DOHH2 (cell line): ENCODE measurements around the gene AHSP.

Experiments
- H3F3A ChIP-seq: fragments of 200-600 bp; sonication (generic), shearing (Covaris generic); 2 replicates; pipeline ENCODE4 v1.6.0; 2016; ENCODE audit warnings: antibody characterized with exemption, mild to moderate bottlenecking; ENCODE audit not compliant: control insufficient read depth, insufficient read depth
- H3K27ac ChIP-seq: fragments of 200-600 bp; sonication (generic); 2 replicates; pipeline ENCODE4 v1.5.1; 2014; ENCODE audit warnings: low read depth, mild to moderate bottlenecking, low read length, moderate library complexity
- H3K27me3 ChIP-seq: fragments of 200-600 bp; sonication (generic); 2 replicates; pipeline ENCODE4 v1.6.1; 2014; ENCODE audit warnings: mild to moderate bottlenecking, low read length, mixed read lengths; ENCODE audit not compliant: control insufficient read depth
- H3K36me3 ChIP-seq: fragments of 200-600 bp; sonication (generic); 2 replicates; pipeline ENCODE4 v1.6.1; 2014; ENCODE audit warnings: mild to moderate bottlenecking, low read length, moderate library complexity, mixed read lengths; ENCODE audit not compliant: control insufficient read depth
- H3K4me1 ChIP-seq: fragments of 200-600 bp; sonication (generic); 2 replicates; pipeline ENCODE4 v1.6.1; 2014; ENCODE audit warnings: mild to moderate bottlenecking, low read length, mixed read lengths; ENCODE audit not compliant: control insufficient read depth
- H3K4me2 ChIP-seq: fragments of 200-600 bp; sonication (generic); 2 replicates; pipeline ENCODE4 v1.6.0; 2014; ENCODE audit warnings: mild to moderate bottlenecking, low read length, moderate library complexity
- H3K4me3 ChIP-seq: fragments of 200-600 bp; sonication (generic); 2 replicates; pipeline ENCODE4 v1.5.1; 2014; ENCODE audit warnings: mild to moderate bottlenecking, low read length, mixed read lengths
- H3K79me2 ChIP-seq: fragments of 200-600 bp; sonication (generic); 2 replicates; pipeline ENCODE4 v1.6.1; 2014; ENCODE audit warnings: mild to moderate bottlenecking, low read length, mixed read lengths; ENCODE audit not compliant: control insufficient read depth
- H3K9me2 ChIP-seq: fragments of 200-600 bp; sonication (generic); replicated peaks from 2 replicates; pipeline ENCODE4 v1.6.1; 2014; ENCODE audit warnings: mild to moderate bottlenecking, low read length, mixed read lengths; ENCODE audit not compliant: control insufficient read depth
- H3K9me3 ChIP-seq: fragments of 200-600 bp; sonication (generic); 2 replicates; pipeline ENCODE4 v1.6.1; 2014; ENCODE audit warnings: antibody characterized with exemption, low read length, mixed read lengths; ENCODE audit not compliant: control insufficient read depth, insufficient read depth
- H4K20me1 ChIP-seq: fragments of 200-600 bp; sonication (generic); 2 replicates; pipeline ENCODE4 v1.6.0; 2014; ENCODE audit warnings: low read depth, mild to moderate bottlenecking, antibody characterized with exemption, low read length, moderate library complexity; ENCODE audit not compliant: control insufficient read depth, insufficient read depth
- CTCF ChIP-seq: fragments of 200-600 bp; sonication (generic); IDR thresholded peaks from one replicate; pipeline ENCODE4 v1.5.1; 2014; ENCODE audit warnings: antibody characterized with exemption, mild to moderate bottlenecking, low read depth, low read length; ENCODE audit not compliant: poor library complexity, severe bottlenecking
- EZH2phosphoT487 ChIP-seq: fragments of 200-600 bp; sonication (generic); IDR thresholded peaks from 2 replicates; pipeline ENCODE4 v1.6.1; 2017; ENCODE audit warnings: borderline replicate concordance, mild to moderate bottlenecking, antibody characterized with exemption, low read length, moderate library complexity, mixed read lengths

Gene AHSP

GRCh38 chr16:31507929-31508705, 19.6 kb upstream of the AHSP start, which contains the start of gene RUSF1:
Gene RUSF1 (minus strand): TSS chr16:31508391. CDS start chr16:31508373, 18 bp downstream.
- no peaks in the 10 kb centered on the region for H3K27me3 ChIP-seq
- H3K4me1 ChIP-seq = peaks cover 33% of the 10 kb centered on the region
- H3K4me2 ChIP-seq = peak within 1 kb of the TSS; percentile 85
- TF ChIP-seq CTCF = no peak
- no peak for TF ChIP-seq EZH2phosphoT487
- H3K36me3 ChIP-seq = peaks cover 6% of the 10 kb centered on the region; the same call in 1 of the 2 replicates
- H3K4me3 ChIP-seq = peak within 1 kb of the TSS; percentile 96
- H3K9me2 ChIP-seq = no peaks in the 10 kb centered on the region
- H4K20me1 ChIP-seq = peaks cover 2% of the 10 kb centered on the region; the same call in 1 of the 2 replicates
- peaks cover 20% of the 10 kb centered on the region for H3K79me2 ChIP-seq
- H3K9me3 ChIP-seq = peaks cover 9% of the 10 kb centered on the region
- H3F3A ChIP-seq = peaks cover 7% of the 10 kb centered on the region
- H3K27ac ChIP-seq = peak within 1 kb of the TSS; percentile 7; the same call in 1 of the 2 replicates

GRCh38 chr16:31508706-31509195, 18.9 kb upstream of the AHSP start:
- Histone ChIP-seq H3F3A (peaks cover 7% of the 10 kb centered on the region), H3K4me1 (peaks cover 33% of the 10 kb centered on the region), H3K27ac (peak overlapping the region; percentile 7; the same call in 1 of the 2 replicates), H3K79me2 (peaks cover 20% of the 10 kb centered on the region), H3K9me2 (no peaks in the 10 kb centered on the region), H3K9me3 (peaks cover 9% of the 10 kb centered on the region), H3K4me3 (peak overlapping the region; percentile 96), H4K20me1 (no peaks in the 10 kb centered on the region), H3K36me3 (peaks cover 6% of the 10 kb centered on the region; the same call in 1 of the 2 replicates), H3K4me2 (peak overlapping the region; percentile 85), H3K27me3 (no peaks in the 10 kb centered on the region)
- TF ChIP-seq EZH2phosphoT487 (no peak), CTCF (no peak)

GRCh38 chr16:31513126-31513525, 14.6 kb upstream of the AHSP start:
- peaks cover 6% of the 10 kb centered on the region for H3K79me2 ChIP-seq
- no peak overlapping the region for H3K4me2 ChIP-seq
- no peak overlapping the region for H3K27ac ChIP-seq
- no peak for TF ChIP-seq CTCF
- TF ChIP-seq EZH2phosphoT487 = no peak
- H3K9me3 ChIP-seq = peaks cover 9% of the 10 kb centered on the region
- no peaks in the 10 kb centered on the region for H4K20me1 ChIP-seq
- H3F3A ChIP-seq = no peaks in the 10 kb centered on the region
- no peaks in the 10 kb centered on the region for H3K9me2 ChIP-seq
- H3K27me3 ChIP-seq = no peaks in the 10 kb centered on the region
- H3K4me1 ChIP-seq = peaks cover 10% of the 10 kb centered on the region
- no peak overlapping the region for H3K4me3 ChIP-seq
- H3K36me3 ChIP-seq = no peaks in the 10 kb centered on the region
